Measurements from ENCODE around the gene FARP1. TPM values are rescaled to one million over a fixed set of nuclear protein-coding genes. Genes with fewer than 3 reads are reported as not detected.

The FARP1 gene
- total and polyA plus RNA-seq, 4 experiments from 2014 or later, result 0.26 to 1.5 (median 0.42) TPM; not detected in 1

GRCh38 chr13:98141091-98141490, 1.8 kb upstream of the FARP1 start:
- Mint-ChIP-seq H3K36me3 (no peaks in the 10 kb centered on the region), H3K9me3 (peaks cover 0 to 1% (median 0%) of the 10 kb centered on the region in 8 donors), H3K4me1 (peaks cover 3 to 24% (median 6%) of the 10 kb centered on the region in 4 donors), H3K4me3 (peak overlapping the region in 1 of 8 donors; percentile 68), H3K27ac (no peak overlapping the region), H3K27me3 (peaks cover 35 to 42% of the 10 kb centered on the region in 2 donors)
- Histone ChIP-seq H3K36me3 (ENCODE audit: insufficient read depth, low read length) (no peaks in the 10 kb centered on the region), H3K4me1 (ENCODE audit: insufficient read depth, low read length) (no peaks in the 10 kb centered on the region), H3K27me3 (ENCODE audit: insufficient read depth, low read length) (peaks cover 13% of the 10 kb centered on the region), H3K27ac (ENCODE audit: low read depth, low read length) (no peak overlapping the region), H3K9me3 (ENCODE audit: control insufficient read depth in 1 of 2, low read length in 2 of 2) (no peaks in the 10 kb centered on the region), H3K4me3 (ENCODE audit: low read length in 2 of 2) (no peak overlapping the region)
- ChIA-PET CTCF (ENCODE audit: partially characterized antibody) (no interaction called here), POLR2A (ENCODE audit: partially characterized antibody) (no interaction called here)
- no peak for DNase-seq
- intact Hi-C loops (cut with micrococcal nuclease), result no loop called here

- Histone ChIP-seq H3K36me3 (ENCODE audit: insufficient read depth, low read length) (no peaks in the 10 kb centered on the region), H3K4me3 (ENCODE audit: low read length in 2 of 2) (no peak overlapping the region), H3K27ac (ENCODE audit: low read depth, low read length) (no peak overlapping the region), H3K27me3 (ENCODE audit: insufficient read depth, low read length) (peaks cover 13% of the 10 kb centered on the region), H3K4me1 (ENCODE audit: insufficient read depth, low read length) (no peaks in the 10 kb centered on the region), H3K9me3 (ENCODE audit: control insufficient read depth in 1 of 2, low read length in 2 of 2) (no peaks in the 10 kb centered on the region)
- ChIA-PET CTCF (ENCODE audit: partially characterized antibody) (no interaction called here), POLR2A (ENCODE audit: partially characterized antibody) (no interaction called here)
- H3K9me3 Mint-ChIP-seq, result peaks cover 0 to 1% (median 0%) of the 10 kb centered on the region in 8 donors
- H3K4me3 Mint-ChIP-seq, result peak overlapping the region; percentile 35 to 68 (median 50)
- no peak for DNase-seq
- H3K4me1 Mint-ChIP-seq, result peaks cover 3 to 24% (median 6%) of the 10 kb centered on the region in 4 donors
- intact Hi-C loops (cut with micrococcal nuclease), result no loop called here
- no peak overlapping the region for H3K27ac Mint-ChIP-seq
- H3K36me3 Mint-ChIP-seq, result no peaks in the 10 kb centered on the region
- H3K27me3 Mint-ChIP-seq, result peaks cover 35 to 45% of the 10 kb centered on the region in 2 donors
These were observed 1.1 kb upstream of the FARP1 start for GRCh38 chr13:98141509-98142379.

- H3K27me3 Mint-ChIP-seq, result peaks cover 35 to 48% of the 10 kb centered on the region in 2 donors
These were observed 261 bp downstream of the FARP1 start for GRCh38 chr13:98143157-98143553.

GRCh38 chr13:98143601-98144026, 720 bp downstream of the FARP1 start:
- CTCF ChIA-PET (ENCODE audit: partially characterized antibody), result no interaction called here
- no peaks in the 10 kb centered on the region for H3K4me1 ChIP-seq (ENCODE audit: insufficient read depth, low read length)
- H3K4me3 ChIP-seq (ENCODE audit: low read length in 2 of 2), result no peak overlapping the region
- peaks cover 11% of the 10 kb centered on the region for H3K27me3 ChIP-seq (ENCODE audit: insufficient read depth, low read length)
- no peaks in the 10 kb centered on the region for H3K36me3 Mint-ChIP-seq
- intact Hi-C loops (cut with micrococcal nuclease), result no loop called here
- POLR2A ChIA-PET (ENCODE audit: partially characterized antibody), result no interaction called here
- H3K27me3 Mint-ChIP-seq, result peaks cover 39 to 48% of the 10 kb centered on the region in 2 donors
- DNase-seq, result no peak
- peaks cover 3 to 24% (median 6%) of the 10 kb centered on the region in 4 donors for H3K4me1 Mint-ChIP-seq
- peaks cover 0 to 1% (median 0%) of the 10 kb centered on the region in 8 donors for H3K9me3 Mint-ChIP-seq
- H3K9me3 ChIP-seq (ENCODE audit: control insufficient read depth in 1 of 2, low read length in 2 of 2), result no peaks in the 10 kb centered on the region
- H3K27ac Mint-ChIP-seq, result no peak overlapping the region
- no peak overlapping the region for H3K27ac ChIP-seq (ENCODE audit: low read depth, low read length)
- peak overlapping the region in 3 of 8 donors; percentile 52 to 74 (median 63) for H3K4me3 Mint-ChIP-seq
- H3K36me3 ChIP-seq (ENCODE audit: insufficient read depth, low read length), result no peaks in the 10 kb centered on the region

More at GRCh38 chr13:98143157-98143553, 261 bp downstream of the FARP1 start:
- H3K27ac ChIP-seq (ENCODE audit: low read depth, low read length), result no peak overlapping the region
- peaks cover 3 to 24% (median 6%) of the 10 kb centered on the region in 4 donors for H3K4me1 Mint-ChIP-seq
- H3K36me3 Mint-ChIP-seq, result no peaks in the 10 kb centered on the region
- DNase-seq, result no peak
- no peaks in the 10 kb centered on the region for H3K36me3 ChIP-seq (ENCODE audit: insufficient read depth, low read length)
- intact Hi-C loops (cut with micrococcal nuclease), result no loop called here
- H3K9me3 ChIP-seq (ENCODE audit: control insufficient read depth in 1 of 2, low read length in 2 of 2), result no peaks in the 10 kb centered on the region
- no peaks in the 10 kb centered on the region for H3K4me1 ChIP-seq (ENCODE audit: insufficient read depth, low read length)
- no peak overlapping the region for H3K4me3 ChIP-seq (ENCODE audit: low read length in 2 of 2)
- ChIA-PET CTCF (ENCODE audit: partially characterized antibody) (no interaction called here), POLR2A (ENCODE audit: partially characterized antibody) (no interaction called here)
- H3K9me3 Mint-ChIP-seq, result peaks cover 0 to 1% (median 0%) of the 10 kb centered on the region in 8 donors
- peaks cover 13% of the 10 kb centered on the region for H3K27me3 ChIP-seq (ENCODE audit: insufficient read depth, low read length)
- H3K4me3 Mint-ChIP-seq, result no peak overlapping the region
- H3K27ac Mint-ChIP-seq, result no peak overlapping the region

GRCh38 chr13:98144027-98144741, 1.3 kb downstream of the FARP1 start:
- H3K9me3 Mint-ChIP-seq, result peaks cover 0 to 1% (median 0%) of the 10 kb centered on the region in 8 donors
- no peaks in the 10 kb centered on the region for H3K9me3 ChIP-seq (ENCODE audit: control insufficient read depth in 1 of 2, low read length in 2 of 2)
- no peak for DNase-seq
- H3K4me3 Mint-ChIP-seq, result peak overlapping the region; percentile 27 to 74 (median 56)
- H3K4me3 ChIP-seq (ENCODE audit: low read length in 2 of 2), result no peak overlapping the region
- H3K36me3 ChIP-seq (ENCODE audit: insufficient read depth, low read length), result no peaks in the 10 kb centered on the region
- intact Hi-C loops (cut with micrococcal nuclease), result no loop called here
- no peak overlapping the region for H3K27ac Mint-ChIP-seq
- ChIA-PET POLR2A (ENCODE audit: partially characterized antibody) (no interaction called here), CTCF (ENCODE audit: partially characterized antibody) (no interaction called here)
- H3K27me3 ChIP-seq (ENCODE audit: insufficient read depth, low read length), result peaks cover 11% of the 10 kb centered on the region
- H3K4me1 ChIP-seq (ENCODE audit: insufficient read depth, low read length), result no peaks in the 10 kb centered on the region
- H3K27me3 Mint-ChIP-seq, result peaks cover 39 to 49% of the 10 kb centered on the region in 2 donors
- no peak overlapping the region for H3K27ac ChIP-seq (ENCODE audit: low read depth, low read length)
- peaks cover 3 to 24% (median 6%) of the 10 kb centered on the region in 4 donors for H3K4me1 Mint-ChIP-seq
- H3K36me3 Mint-ChIP-seq, result no peaks in the 10 kb centered on the region

- Histone ChIP-seq H3K4me3 (ENCODE audit: low read length in 2 of 2) (no peak overlapping the region), H3K4me1 (ENCODE audit: insufficient read depth, low read length) (no peaks in the 10 kb centered on the region), H3K9me3 (ENCODE audit: control insufficient read depth in 1 of 2, low read length in 2 of 2) (no peaks in the 10 kb centered on the region), H3K27me3 (ENCODE audit: insufficient read depth, low read length) (peaks cover 11% of the 10 kb centered on the region), H3K27ac (ENCODE audit: low read depth, low read length) (no peak overlapping the region), H3K36me3 (ENCODE audit: insufficient read depth, low read length) (no peaks in the 10 kb centered on the region)
- peaks cover 3 to 24% (median 6%) of the 10 kb centered on the region in 4 donors for H3K4me1 Mint-ChIP-seq
- H3K4me3 Mint-ChIP-seq, result peak overlapping the region; percentile 14 to 62 (median 48)
- no peak overlapping the region for H3K27ac Mint-ChIP-seq
- no peaks in the 10 kb centered on the region for H3K36me3 Mint-ChIP-seq
- peaks cover 0 to 1% (median 0%) of the 10 kb centered on the region in 8 donors for H3K9me3 Mint-ChIP-seq
- H3K27me3 Mint-ChIP-seq, result peaks cover 37 to 46% of the 10 kb centered on the region in 2 donors
- intact Hi-C loops (cut with micrococcal nuclease), result no loop called here
- CTCF ChIA-PET (ENCODE audit: partially characterized antibody), result no interaction called here
- POLR2A ChIA-PET (ENCODE audit: partially characterized antibody), result no interaction called here
- DNase-seq, result no peak
These were observed 2.0 kb downstream of the FARP1 start for GRCh38 chr13:98144801-98145350.

GRCh38 chr13:98147521-98147920, 4.6 kb downstream of the FARP1 start:
- no peaks in the 10 kb centered on the region for H3K36me3 Mint-ChIP-seq
- H3K27ac Mint-ChIP-seq, result no peak overlapping the region
- Histone ChIP-seq H3K27ac (ENCODE audit: low read depth, low read length) (no peak overlapping the region), H3K4me1 (ENCODE audit: insufficient read depth, low read length) (no peaks in the 10 kb centered on the region), H3K36me3 (ENCODE audit: insufficient read depth, low read length) (no peaks in the 10 kb centered on the region), H3K9me3 (ENCODE audit: control insufficient read depth in 1 of 2, low read length in 2 of 2) (no peaks in the 10 kb centered on the region), H3K4me3 (ENCODE audit: low read length in 2 of 2) (no peak overlapping the region), H3K27me3 (ENCODE audit: insufficient read depth, low read length) (no peaks in the 10 kb centered on the region)
- POLR2A ChIA-PET (ENCODE audit: partially characterized antibody), result no interaction called here
- H3K27me3 Mint-ChIP-seq, result peaks cover 28 to 43% of the 10 kb centered on the region in 2 donors
- intact Hi-C loops (cut with micrococcal nuclease), result no loop called here
- H3K4me3 Mint-ChIP-seq, result no peak overlapping the region
- peaks cover 3 to 11% (median 6%) of the 10 kb centered on the region in 4 donors for H3K4me1 Mint-ChIP-seq
- no peaks in the 10 kb centered on the region for H3K9me3 Mint-ChIP-seq
- CTCF ChIA-PET (ENCODE audit: partially characterized antibody), result no interaction called here
- DNase-seq, result no peak
